HUES6 (cell line): Measurements from ENCODE around the gene MGMT.

ENCODE experiments used
- H3K27ac ChIP-seq: 2 replicates; pipeline ENCODE4 v1.7.0; 2013; ENCODE audit warnings: low read depth, mild to moderate bottlenecking, low read length, inconsistent platforms
- H3K27me3 ChIP-seq: 2 replicates; pipeline ENCODE4 v1.6.1; 2013; ENCODE audit warnings: low read length; ENCODE audit not compliant: control insufficient read depth, insufficient read depth
- H3K36me3 ChIP-seq: 2 replicates; pipeline ENCODE4 v1.6.1; 2013; ENCODE audit warnings: low read length; ENCODE audit not compliant: control insufficient read depth, insufficient read depth
- H3K4me1 ChIP-seq: 2 replicates; pipeline ENCODE4 v1.6.1; 2013; ENCODE audit warnings: low read length; ENCODE audit not compliant: control insufficient read depth, insufficient read depth
- H3K4me3 ChIP-seq: 2 replicates; pipeline ENCODE4 v1.5.1; 2013; ENCODE audit warnings: low read depth, low read length
- H3K9ac ChIP-seq: one replicate; pipeline ENCODE4 v1.6.1; 2013; ENCODE audit warnings: mild to moderate bottlenecking, low read length
- H3K9me3 ChIP-seq: 2 replicates; pipeline ENCODE4 v1.6.1; 2013; ENCODE audit warnings: low read depth, low read length; ENCODE audit not compliant: control insufficient read depth, insufficient read depth

Gene MGMT

DNA sequence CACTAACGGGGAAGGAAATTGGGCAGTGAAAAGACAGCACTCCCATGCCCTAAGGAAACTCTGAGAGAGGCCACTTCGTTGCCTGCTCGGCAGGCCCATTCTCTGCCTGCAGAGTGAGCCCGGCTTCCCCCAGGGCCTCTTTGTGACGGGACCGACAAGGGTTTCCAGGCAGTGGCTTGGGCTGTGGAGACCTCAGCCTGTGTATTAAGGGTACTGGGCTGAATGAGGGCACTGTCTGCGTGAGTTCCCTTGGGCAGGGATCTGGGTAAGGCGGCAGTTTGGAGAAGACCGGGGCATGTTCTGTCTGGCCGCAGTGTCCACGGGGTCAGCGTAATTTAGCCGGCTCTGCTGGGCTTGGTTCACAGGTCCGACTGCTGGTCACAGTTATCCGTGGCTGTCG lies 237.2 kb downstream of the MGMT start:
- Histone ChIP-seq H3K27ac (no peak overlapping the region), H3K4me3 (no peak overlapping the region), H3K36me3 (no peaks in the 10 kb centered on the region), H3K9ac (no peak overlapping the region), H3K9me3 (no peaks in the 10 kb centered on the region), H3K4me1 (no peaks in the 10 kb centered on the region; the same call in 1 of the 2 replicates), H3K27me3 (no peaks in the 10 kb centered on the region)

DNA sequence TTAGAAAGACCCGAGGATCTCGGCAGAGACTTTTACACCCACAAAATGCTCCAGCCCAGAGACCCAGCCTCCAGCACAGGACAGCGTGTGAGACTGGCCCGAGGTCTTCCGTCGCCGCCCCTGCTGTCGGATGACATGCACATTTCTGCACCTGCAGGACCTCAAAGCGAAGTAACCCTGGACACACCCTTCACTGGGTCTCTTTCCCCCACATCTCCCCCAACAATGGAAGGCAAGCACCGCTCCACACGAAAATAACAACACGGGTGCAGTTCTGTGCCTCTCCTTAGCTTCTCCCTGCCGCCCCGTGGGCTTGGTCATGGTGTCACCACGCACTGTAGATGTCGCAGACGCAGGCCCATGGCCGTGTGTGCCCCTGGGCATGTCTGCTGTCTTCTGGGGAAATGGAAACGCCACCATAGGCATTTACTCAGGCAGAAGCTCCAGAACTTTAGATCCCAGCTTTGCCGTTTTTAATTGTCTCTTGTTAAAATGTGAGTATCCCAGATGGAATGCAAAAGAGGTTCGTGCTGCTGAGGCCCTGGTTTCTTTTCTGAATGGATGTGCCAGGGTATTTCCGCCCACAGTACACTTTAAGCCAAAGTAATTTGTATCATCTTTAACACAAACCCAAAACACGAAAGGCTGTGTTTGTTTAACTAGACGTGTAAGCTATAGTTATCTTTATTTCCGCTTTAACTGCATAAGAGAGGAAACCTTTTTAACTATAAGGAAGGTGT lies 237.9 kb downstream of the MGMT start:
- Histone ChIP-seq H3K36me3 (no peaks in the 10 kb centered on the region), H3K9me3 (no peaks in the 10 kb centered on the region), H3K9ac (no peak overlapping the region), H3K27me3 (no peaks in the 10 kb centered on the region), H3K4me1 (no peaks in the 10 kb centered on the region; the same call in 1 of the 2 replicates), H3K27ac (no peak overlapping the region), H3K4me3 (no peak overlapping the region)

DNA sequence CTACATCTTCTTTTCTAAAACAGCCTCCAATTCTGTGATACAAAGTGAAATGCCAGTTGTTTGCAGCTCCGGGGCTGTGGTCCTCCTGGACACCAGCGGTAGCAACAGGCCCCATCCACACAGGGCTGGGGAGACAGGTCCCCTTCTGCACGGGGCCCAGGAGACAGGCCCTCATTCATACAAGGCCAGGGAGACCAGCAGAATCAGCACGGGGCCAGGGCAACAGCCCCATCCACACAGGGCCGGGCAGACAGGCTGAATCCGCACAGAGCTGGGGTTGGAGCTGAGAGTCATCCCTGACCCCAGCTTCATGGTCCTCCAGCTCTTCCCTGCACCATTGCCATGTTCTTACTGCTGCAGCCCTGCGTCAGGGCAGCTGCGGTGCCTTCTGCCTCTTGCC lies 238.6 kb downstream of the MGMT start:
- Histone ChIP-seq H3K9ac (no peak overlapping the region), H3K36me3 (no peaks in the 10 kb centered on the region), H3K27ac (no peak overlapping the region), H3K4me3 (no peak overlapping the region), H3K27me3 (no peaks in the 10 kb centered on the region), H3K9me3 (no peaks in the 10 kb centered on the region), H3K4me1 (no peaks in the 10 kb centered on the region; the same call in 1 of the 2 replicates)

DNA sequence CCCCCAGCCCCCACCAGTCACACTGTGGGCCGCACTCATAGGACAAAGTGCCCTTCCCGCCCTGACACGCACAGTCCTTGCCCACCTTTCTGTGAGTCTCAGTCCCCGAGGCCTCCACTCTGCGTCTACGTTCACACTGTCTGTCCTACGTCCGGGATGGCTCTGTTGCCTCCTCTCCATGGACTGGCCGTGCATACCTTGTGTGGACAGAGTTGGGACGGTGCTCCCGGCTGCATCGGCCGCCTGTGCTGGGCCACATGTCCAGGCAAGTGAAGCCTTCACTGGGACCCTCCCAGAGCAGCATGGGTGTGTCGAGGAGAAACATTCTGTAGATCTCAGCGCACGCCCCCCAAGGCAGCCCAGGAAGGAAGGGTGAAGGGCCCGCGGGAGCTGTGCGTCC lies 239.0 kb downstream of the MGMT start:
- H3K4me3 ChIP-seq: no peak overlapping the region
- no peak overlapping the region for H3K9ac ChIP-seq
- H3K9me3 ChIP-seq: no peaks in the 10 kb centered on the region
- no peaks in the 10 kb centered on the region; the same call in 1 of the 2 replicates for H3K4me1 ChIP-seq
- no peaks in the 10 kb centered on the region for H3K27me3 ChIP-seq
- H3K27ac ChIP-seq: no peak overlapping the region
- no peaks in the 10 kb centered on the region for H3K36me3 ChIP-seq

DNA sequence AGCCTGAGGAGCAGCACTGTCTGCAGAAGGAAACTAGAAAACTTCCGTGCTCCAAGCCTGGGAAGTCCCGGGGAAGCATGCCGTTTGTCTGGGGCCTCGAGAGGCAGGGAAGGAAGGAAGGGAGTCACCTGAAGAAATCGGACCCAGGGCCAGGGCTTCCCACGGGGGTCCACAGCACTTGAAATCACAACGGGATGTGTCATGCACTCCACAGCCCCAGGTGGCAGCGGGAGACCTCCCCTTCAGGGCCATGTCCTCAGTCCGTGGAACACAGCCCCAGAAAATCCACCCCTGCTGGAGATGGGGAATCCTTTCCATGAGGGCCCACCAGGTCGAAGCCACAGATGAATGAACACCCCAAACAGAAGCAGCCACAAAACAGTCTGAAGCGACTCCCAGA lies 239.5 kb downstream of the MGMT start:
- no peaks in the 10 kb centered on the region for H3K36me3 ChIP-seq
- no peak overlapping the region for H3K9ac ChIP-seq
- no peaks in the 10 kb centered on the region for H3K27me3 ChIP-seq

DNA sequence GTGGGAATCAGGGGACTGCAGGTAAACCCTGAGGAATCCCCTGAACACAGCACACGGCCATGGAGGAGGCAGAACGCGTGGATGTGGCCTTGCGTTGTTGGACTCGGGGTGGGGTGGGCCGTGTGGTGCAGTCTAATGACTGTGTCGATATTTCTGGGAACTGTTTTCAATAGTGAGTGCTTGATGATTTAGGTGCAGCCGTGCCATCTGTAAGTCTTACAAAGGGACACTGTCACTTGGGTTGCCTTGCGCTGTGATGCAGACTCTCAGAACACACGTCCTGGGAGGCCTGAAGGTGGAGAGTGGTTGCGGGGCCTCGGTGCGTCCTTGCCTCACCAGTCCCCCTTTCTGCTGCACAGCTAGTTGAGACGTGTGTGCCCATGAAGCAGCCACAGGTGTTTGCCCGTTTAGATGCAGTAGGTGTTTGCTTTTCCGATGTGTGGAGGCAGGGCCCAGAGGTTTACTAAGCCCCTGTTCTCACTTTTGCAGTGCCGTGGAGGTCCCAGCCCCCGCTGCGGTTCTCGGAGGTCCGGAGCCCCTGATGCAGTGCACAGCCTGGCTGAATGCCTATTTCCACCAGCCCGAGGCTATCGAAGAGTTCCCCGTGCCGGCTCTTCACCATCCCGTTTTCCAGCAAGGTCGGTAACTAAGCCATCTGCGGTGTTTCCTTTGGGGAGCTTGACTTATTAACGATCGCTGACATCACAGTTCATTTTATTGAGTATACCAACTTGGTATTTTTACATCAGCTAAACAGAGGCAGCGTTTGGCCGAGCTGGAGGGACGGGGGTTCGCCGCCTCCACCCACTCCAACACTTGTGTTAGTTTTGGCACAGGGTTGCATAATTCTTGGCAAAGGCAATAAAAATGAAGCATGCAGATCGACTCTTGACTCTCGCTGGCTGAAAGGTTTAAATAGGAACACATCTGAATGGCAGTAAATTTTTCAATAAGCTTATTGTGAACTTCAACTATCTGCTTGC lies 240.7 kb downstream of the MGMT start:
- H3K9me3 ChIP-seq: no peaks in the 10 kb centered on the region
- H3K4me1 ChIP-seq: no peaks in the 10 kb centered on the region; the same call in 1 of the 2 replicates
- no peak overlapping the region for H3K27ac ChIP-seq
- no peaks in the 10 kb centered on the region for H3K36me3 ChIP-seq
- no peaks in the 10 kb centered on the region for H3K27me3 ChIP-seq
- no peak overlapping the region for H3K9ac ChIP-seq
- no peak overlapping the region for H3K4me3 ChIP-seq

More for the DNA sequence above, 239.5 kb downstream of the MGMT start:
- no peaks in the 10 kb centered on the region; the same call in 1 of the 2 replicates for H3K4me1 ChIP-seq
- no peaks in the 10 kb centered on the region for H3K9me3 ChIP-seq
- H3K27ac ChIP-seq: no peak overlapping the region
- no peak overlapping the region for H3K4me3 ChIP-seq

DNA sequence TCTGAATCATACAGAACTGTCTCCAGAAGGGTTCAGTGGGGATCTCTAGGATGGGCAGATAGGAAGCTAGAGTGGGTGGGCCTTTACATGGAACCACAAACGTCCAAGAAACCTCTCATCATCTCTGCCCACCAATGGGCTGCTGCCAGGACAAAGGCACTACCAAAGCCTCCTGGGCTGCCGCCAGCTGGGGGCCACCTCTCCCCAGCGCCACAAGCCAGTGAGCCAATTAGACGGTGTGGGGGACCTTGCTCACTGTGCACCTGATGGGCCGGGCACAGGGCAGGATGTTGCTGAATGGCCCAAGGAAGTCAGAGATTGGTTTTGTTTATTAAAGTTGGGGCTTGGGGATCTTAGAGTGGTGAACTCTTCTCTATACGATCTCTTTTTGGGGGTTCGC lies 242.1 kb downstream of the MGMT start:
- H3K4me1 ChIP-seq: no peaks in the 10 kb centered on the region; the same call in 1 of the 2 replicates
- no peaks in the 10 kb centered on the region for H3K36me3 ChIP-seq
- no peaks in the 10 kb centered on the region for H3K9me3 ChIP-seq
- H3K9ac ChIP-seq: no peak overlapping the region
- no peaks in the 10 kb centered on the region for H3K27me3 ChIP-seq
- no peak overlapping the region for H3K4me3 ChIP-seq
- H3K27ac ChIP-seq: no peak overlapping the region

DNA sequence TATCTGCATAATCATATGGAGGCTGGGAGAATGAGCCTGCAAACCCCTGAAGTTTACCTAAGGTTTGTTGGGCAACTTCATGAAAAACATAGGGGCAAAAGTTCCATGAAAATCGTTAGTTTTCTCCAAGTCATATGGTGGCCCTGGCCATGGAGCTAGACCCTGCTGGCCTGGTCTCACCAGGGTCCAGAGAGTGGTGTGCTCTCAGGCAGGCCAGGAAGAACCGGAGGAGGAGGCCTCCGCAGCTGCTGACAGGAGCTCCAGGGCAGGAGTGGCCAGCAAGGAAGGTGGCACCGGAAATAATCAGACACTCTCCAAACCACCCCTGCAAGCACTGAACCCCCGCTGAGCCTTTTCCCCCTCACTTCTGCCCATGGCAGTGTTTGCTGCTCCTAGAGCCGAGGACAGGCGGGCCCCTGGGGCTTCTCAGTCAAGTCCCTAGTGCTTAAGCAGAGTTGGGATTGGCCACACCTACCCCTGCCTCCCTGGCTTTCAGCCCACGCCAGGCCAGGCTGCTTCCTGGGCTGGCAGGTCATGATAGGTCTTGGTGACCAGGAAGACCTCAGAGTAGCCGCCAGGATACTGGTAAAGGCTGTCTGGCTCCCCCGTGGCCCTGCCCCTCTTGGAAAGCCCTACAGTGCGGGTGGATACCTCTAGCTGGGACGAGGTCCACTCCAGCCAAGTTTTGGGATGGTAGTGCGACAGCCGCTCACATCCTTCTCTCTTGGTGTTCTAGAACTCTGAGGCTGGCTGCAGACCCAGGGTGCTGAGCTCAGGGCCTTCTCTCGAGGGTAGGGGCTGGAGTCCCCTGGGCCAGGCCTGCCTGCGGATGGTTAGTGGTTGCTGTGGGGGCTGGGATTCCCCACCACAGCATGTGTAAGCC lies 242.8 kb downstream of the MGMT start:
- Histone ChIP-seq H3K4me1 (no peaks in the 10 kb centered on the region; the same call in 1 of the 2 replicates), H3K36me3 (no peaks in the 10 kb centered on the region), H3K9ac (no peak overlapping the region), H3K9me3 (no peaks in the 10 kb centered on the region), H3K27ac (no peak overlapping the region), H3K4me3 (no peak overlapping the region), H3K27me3 (no peaks in the 10 kb centered on the region)

DNA sequence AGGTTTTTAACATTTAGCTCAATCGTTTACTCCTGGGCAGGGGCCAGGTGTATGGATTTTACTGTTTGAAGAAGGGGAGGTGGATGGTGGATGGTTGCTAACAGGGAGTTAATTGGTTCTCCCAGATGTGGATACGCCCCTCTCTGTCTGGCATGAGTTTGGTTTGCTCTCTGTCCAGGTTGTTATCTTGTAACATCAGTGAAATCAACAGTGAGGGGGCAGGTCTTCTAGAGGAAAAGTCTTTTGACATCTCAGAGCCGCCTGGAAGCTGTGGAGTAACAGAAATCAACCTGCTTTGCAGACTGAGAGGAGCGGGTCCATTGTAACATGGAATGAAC lies 243.4 kb downstream of the MGMT start:
- Histone ChIP-seq H3K9ac (no peak overlapping the region), H3K4me1 (no peaks in the 10 kb centered on the region; the same call in 1 of the 2 replicates), H3K36me3 (no peaks in the 10 kb centered on the region), H3K9me3 (no peaks in the 10 kb centered on the region), H3K27ac (no peak overlapping the region), H3K27me3 (no peaks in the 10 kb centered on the region), H3K4me3 (no peak overlapping the region)

DNA sequence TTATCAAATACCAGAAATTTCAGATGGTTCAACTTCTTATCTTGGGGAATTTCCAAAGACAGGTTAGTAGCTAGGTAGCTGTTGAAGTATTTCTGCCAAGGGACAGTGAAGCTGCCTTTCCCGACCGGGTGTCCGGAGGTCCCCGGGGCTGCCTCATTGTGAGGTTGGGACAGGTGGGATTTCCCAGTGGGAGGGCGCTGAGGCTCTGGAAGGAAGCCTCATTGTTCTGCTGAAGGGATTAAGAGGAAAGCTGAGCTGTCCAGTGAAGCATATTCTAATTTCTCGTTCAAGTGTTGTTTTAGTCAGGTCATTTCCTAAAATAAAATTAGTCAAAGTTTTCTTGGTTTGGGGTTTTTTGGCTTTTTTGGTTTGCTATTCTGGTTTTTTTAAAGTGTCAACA lies 244.2 kb downstream of the MGMT start:
- Histone ChIP-seq H3K36me3 (no peaks in the 10 kb centered on the region), H3K27ac (no peak overlapping the region), H3K9me3 (no peaks in the 10 kb centered on the region), H3K9ac (no peak overlapping the region), H3K4me3 (no peak overlapping the region), H3K4me1 (no peaks in the 10 kb centered on the region; the same call in 1 of the 2 replicates), H3K27me3 (no peaks in the 10 kb centered on the region)
